BLaER1 treated with 17β-estradiol and CSF1 and Interleukin-3, amounts not matched to agents 10 nM and 100 nM (cell line): Measurements from ENCODE around the gene VWDE.

ENCODE experiments used
- H3K27ac ChIP-seq, 11 experiments: shearing (Covaris generic); formaldehyde crosslinking; 2 replicates each; pipeline ENCODE4 v1.8.1; 2022
- H3K27me3 ChIP-seq, 11 experiments: shearing (Covaris generic); formaldehyde crosslinking; 2 replicates each; pipeline ENCODE4 v1.8.1; 2022
- H3K36me3 ChIP-seq, 11 experiments: shearing (Covaris generic); formaldehyde crosslinking; 2 replicates each; pipeline ENCODE4 v1.8.1; 2022
- H3K4me1 ChIP-seq, 10 experiments: shearing (Covaris generic); formaldehyde crosslinking; 2 replicates each; pipeline ENCODE4 v1.8.1; 2022
- H3K4me2 ChIP-seq, 11 experiments: shearing (Covaris generic); formaldehyde crosslinking; 2 replicates each; pipeline ENCODE4 v1.8.1; 2022
- H3K4me3 ChIP-seq, 10 experiments: shearing (Covaris generic); formaldehyde crosslinking; 2 replicates each; pipeline ENCODE4 v1.8.1; 2022
- H3K9ac ChIP-seq, 11 experiments: shearing (Covaris generic); formaldehyde crosslinking; 2 replicates each; pipeline ENCODE4 v1.8.1; 2022
- H3K9me3 ChIP-seq, 11 experiments: shearing (Covaris generic); formaldehyde crosslinking; replicated peaks in 1 of 11; 2 replicates each; pipeline ENCODE4 v1.8.1; 2022
- H4K20me1 ChIP-seq, 11 experiments: shearing (Covaris generic); formaldehyde crosslinking; 2 replicates each; pipeline ENCODE4 v1.8.1; 2022
- Cebpa-rat ChIP-seq, 11 experiments: shearing (Covaris generic); IDR thresholded peaks; 2 replicates each; pipeline ENCODE4 v1.8.1; 2022

The VWDE gene

GRCh38 chr7:12281038-12281437, 122.6 kb downstream of the VWDE start:
- Histone ChIP-seq H3K4me2 (peak overlapping the region in 1 of 11 experiments; percentile 42; a peak in 1 of 22 replicates), H3K9ac (no peak overlapping the region), H3K27me3 (no peaks in the 10 kb centered on the region), H3K27ac (no peak overlapping the region), H3K36me3 (no peaks in the 10 kb centered on the region), H3K9me3 (peaks cover 0 to 14% (median 0%) of the 10 kb centered on the region in 11 experiments; a peak in 2 of 22 replicates), H3K4me1 (peaks cover 0 to 7% (median 0%) of the 10 kb centered on the region in 10 experiments; a peak in 1 of 20 replicates), H3K4me3 (no peak overlapping the region), H4K20me1 (no peaks in the 10 kb centered on the region)
- no peak for TF ChIP-seq Cebpa-rat (IDR thresholded peaks at IDR 0.05)
